DND-41 (cell line): Measurements from ENCODE around the gene PTPRD.

Experiments
- EZH2 ChIP-seq: IDR thresholded peaks from 3 replicates; pipeline ENCODE4 v1.6.1; 2012; ENCODE audit warnings: borderline replicate concordance, low read depth, mild to moderate bottlenecking, moderate library complexity, low read length, inconsistent platforms; ENCODE audit not compliant: severe bottlenecking
- TF ChIP-seq, protein P1 (sequence below): IDR thresholded peaks from 2 replicates; pipeline ENCODE4 v1.5.1; 2012; ENCODE audit warnings: borderline replicate concordance, low read length, moderate library complexity, mild to moderate bottlenecking; ENCODE audit not compliant: poor library complexity, severe bottlenecking; ENCODE audit errors: extremely low read depth

DNA sequence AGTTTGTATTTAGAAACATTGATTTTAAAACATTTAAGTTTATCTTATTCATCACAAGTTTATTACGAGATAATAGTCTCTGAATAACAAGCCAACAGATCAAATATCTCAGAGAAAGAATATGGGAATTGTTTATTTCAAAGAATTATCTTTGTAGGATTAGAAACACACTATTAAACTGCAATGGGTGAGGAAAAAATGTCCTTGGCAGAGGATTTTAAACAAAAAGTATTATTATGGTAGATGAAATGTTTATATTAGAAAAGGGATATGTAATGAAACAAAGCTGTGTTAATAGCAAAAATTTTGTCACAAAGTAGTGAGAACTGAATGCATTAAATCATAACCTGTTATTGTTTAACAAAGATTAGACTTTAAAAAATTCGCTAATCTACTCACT, 1430.4 kb downstream of the PTPRD start:
- TF ChIP-seq, protein P1, sequence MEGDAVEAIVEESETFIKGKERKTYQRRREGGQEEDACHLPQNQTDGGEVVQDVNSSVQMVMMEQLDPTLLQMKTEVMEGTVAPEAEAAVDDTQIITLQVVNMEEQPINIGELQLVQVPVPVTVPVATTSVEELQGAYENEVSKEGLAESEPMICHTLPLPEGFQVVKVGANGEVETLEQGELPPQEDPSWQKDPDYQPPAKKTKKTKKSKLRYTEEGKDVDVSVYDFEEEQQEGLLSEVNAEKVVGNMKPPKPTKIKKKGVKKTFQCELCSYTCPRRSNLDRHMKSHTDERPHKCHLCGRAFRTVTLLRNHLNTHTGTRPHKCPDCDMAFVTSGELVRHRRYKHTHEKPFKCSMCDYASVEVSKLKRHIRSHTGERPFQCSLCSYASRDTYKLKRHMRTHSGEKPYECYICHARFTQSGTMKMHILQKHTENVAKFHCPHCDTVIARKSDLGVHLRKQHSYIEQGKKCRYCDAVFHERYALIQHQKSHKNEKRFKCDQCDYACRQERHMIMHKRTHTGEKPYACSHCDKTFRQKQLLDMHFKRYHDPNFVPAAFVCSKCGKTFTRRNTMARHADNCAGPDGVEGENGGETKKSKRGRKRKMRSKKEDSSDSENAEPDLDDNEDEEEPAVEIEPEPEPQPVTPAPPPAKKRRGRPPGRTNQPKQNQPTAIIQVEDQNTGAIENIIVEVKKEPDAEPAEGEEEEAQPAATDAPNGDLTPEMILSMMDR: no peak
- TF ChIP-seq EZH2: no peak
